HepG2 (cell line): Measurements from ENCODE around the gene KIF1B. TPM values are rescaled to one million over a fixed set of nuclear protein-coding genes. Genes with fewer than 3 reads are reported as not detected.

Experiments
- ASH2L ChIP-seq: fragments of 300-600, 200-600 bp; sonication (generic); IDR thresholded peaks from 2 replicates; pipeline ENCODE4 v1.7.0; 2017; ENCODE audit warnings: low read depth, mild to moderate bottlenecking, moderate library complexity, mixed read lengths, low read length; ENCODE audit not compliant: insufficient read length
- DPF2 ChIP-seq: sonication (generic); formaldehyde crosslinking; IDR thresholded peaks from 2 replicates; pipeline ENCODE4 v1.4.0; 2020; ENCODE audit warnings: mild to moderate bottlenecking, low read depth, missing genetic modification reagents, borderline replicate concordance
- DZIP1 ChIP-seq: sonication (generic); formaldehyde crosslinking; IDR thresholded peaks from 2 replicates; pipeline ENCODE4 v1.5.0; 2020; ENCODE audit warnings: mild to moderate bottlenecking, missing genetic modification reagents
- FOSL2 ChIP-seq: sonication (generic); formaldehyde crosslinking; IDR thresholded peaks from 2 replicates; pipeline ENCODE4 v1.4.0; 2020; ENCODE audit warnings: missing genetic modification reagents
- HIVEP1 ChIP-seq: sonication (generic); formaldehyde crosslinking; IDR thresholded peaks from 2 replicates; pipeline ENCODE4 v1.4.0; 2020; ENCODE audit warnings: mild to moderate bottlenecking, missing genetic modification reagents
- HNF4G ChIP-seq, 2 experiments: sonication (generic) in 1 of 2; formaldehyde crosslinking in 1 of 2; IDR thresholded peaks; 2 replicates each; pipeline versions ENCODE4 v1.4.0 to v1.6.1; 2011 to 2020; ENCODE audit warnings: borderline replicate concordance in 2 of 2, low read depth in 2 of 2, mild to moderate bottlenecking in 2 of 2, low read length in 1 of 2, missing genetic modification reagents in 1 of 2, moderate library complexity in 1 of 2
- IKZF1 ChIP-seq: fragments of 450-650 bp; IDR thresholded peaks from 2 replicates; pipeline ENCODE4 v1.7.1; 2016
- MED1 ChIP-seq: sonication (generic); formaldehyde crosslinking; IDR thresholded peaks from 2 replicates; pipeline ENCODE4 v1.4.0; 2020; ENCODE audit warnings: missing genetic modification reagents
- MTA1 ChIP-seq: sonication (generic); formaldehyde crosslinking; IDR thresholded peaks from 2 replicates; pipeline ENCODE4 v1.4.0; 2020; ENCODE audit warnings: missing genetic modification reagents, mild to moderate bottlenecking, borderline replicate concordance
- NBN ChIP-seq: fragments of 450-650 bp; conservative IDR thresholded peaks from 2 replicates; pipeline ENCODE4 v1.6.1; 2017
- NR2F6 ChIP-seq, 2 experiments: IDR thresholded peaks; 2 replicates each; pipeline ENCODE4 v1.6.1; 2016; ENCODE audit warnings: antibody characterized with exemption in 1 of 2, mild to moderate bottlenecking in 1 of 2
- PBX3 ChIP-seq: sonication (generic); formaldehyde crosslinking; IDR thresholded peaks from 2 replicates; pipeline ENCODE4 v1.8.1; 2023; ENCODE audit warnings: missing genetic modification reagents, inconsistent platforms, borderline replicate concordance
- PHF5A ChIP-seq: IDR thresholded peaks from one replicate; pipeline ENCODE4 v1.6.1; 2018; ENCODE audit warnings: low read depth, missing genetic modification reagents; ENCODE audit not compliant: unreplicated experiment
- PLSCR1 ChIP-seq: sonication (generic); formaldehyde crosslinking; IDR thresholded peaks from 2 replicates; pipeline ENCODE4 v1.5.0; 2020; ENCODE audit warnings: missing genetic modification reagents, mild to moderate bottlenecking, borderline replicate concordance
- POLR2AphosphoS5 ChIP-seq: IDR thresholded peaks from 2 replicates; pipeline ENCODE4 v1.6.1; 2012; ENCODE audit warnings: low read depth, low read length
- ZBTB39 ChIP-seq: sonication (generic); formaldehyde crosslinking; IDR thresholded peaks from 2 replicates; pipeline ENCODE4 v1.5.0; 2020; ENCODE audit warnings: missing genetic modification reagents
- ZBTB8A ChIP-seq: sonication (generic); formaldehyde crosslinking; IDR thresholded peaks from 2 replicates; pipeline ENCODE4 v1.4.0; 2020; ENCODE audit warnings: mild to moderate bottlenecking, low read depth, missing genetic modification reagents, borderline replicate concordance
- ZNF30 ChIP-seq: sonication (generic); formaldehyde crosslinking; IDR thresholded peaks from 2 replicates; pipeline ENCODE4 v1.5.0; 2020; ENCODE audit warnings: mild to moderate bottlenecking, missing genetic modification reagents
- ZNF44 ChIP-seq: sonication (generic); formaldehyde crosslinking; IDR thresholded peaks from 2 replicates; pipeline ENCODE4 v1.5.1; 2020; ENCODE audit warnings: mild to moderate bottlenecking, missing genetic modification reagents
- ZNF740 ChIP-seq: sonication (generic); formaldehyde crosslinking; IDR thresholded peaks from 2 replicates; pipeline ENCODE4 v1.4.0; 2020; ENCODE audit warnings: missing genetic modification reagents
- ZNF775 ChIP-seq: sonication (generic); formaldehyde crosslinking; IDR thresholded peaks from 2 replicates; pipeline ENCODE4 v1.4.0; 2020; ENCODE audit warnings: missing genetic modification reagents, mild to moderate bottlenecking, moderate library complexity, borderline replicate concordance
- ZNF841 ChIP-seq: sonication (generic); formaldehyde crosslinking; IDR thresholded peaks from 2 replicates; pipeline ENCODE4 v1.8.1; 2023; ENCODE audit warnings: missing genetic modification reagents, borderline replicate concordance
- polyA plus RNA-seq, 8 experiments: library from polyadenylated mRNA; depleted of rRNA in 3 of 8; stranded (reverse) in 7 of 8; unstranded in 1 of 8; fragments of >200 nt; fragmentation: Illumina TruSeq in 4 of 8; extraction: Trizol in 4 of 8; gene quantifications; 2 replicates each; pipeline versions ENCODE4 v1.2.1 to v1.2.3, GENCODE V29; 2011 to 2016; ENCODE audit warnings: low read depth in 4 of 8, missing spikeins in 1 of 8, mixed read lengths in 1 of 8; ENCODE audit not compliant: insufficient read depth in 1 of 8
- total RNA-seq, 5 experiments: library from RNA; depleted of rRNA; stranded (reverse); fragments of >200 nt; fragmentation: Illumina TruSeq; extraction: Trizol; gene quantifications; 2 replicates each; pipeline ENCODE4 v1.2.3, GENCODE V29; 2016; ENCODE audit warnings: low read depth in 1 of 5

Gene KIF1B
- total and polyA plus RNA-seq, 2 of the 13 experiments (the other 11 are each of a cell fraction or from before 2014, with no cell fraction given), result 26.7 to 32.5 TPM

- TF ChIP-seq PBX3 (CRISPR knock-in tag), result no peak
- no peak for TF ChIP-seq ZNF740 (CRISPR knock-in tag)
- no peak for TF ChIP-seq ZNF44 (CRISPR knock-in tag)
- 0 out of 2 replicates have a peak, but pooled peaks have one; percentile 73 for TF ChIP-seq DZIP1 (CRISPR knock-in tag)
- no peak for TF ChIP-seq DPF2 (CRISPR knock-in tag)
- TF ChIP-seq PLSCR1 (CRISPR knock-in tag), result no peak
- no peak; the same call in 1 of the 2 replicates for TF ChIP-seq NR2F6 (IDR thresholded peaks at IDR 0.05)
- peak; percentile 44; the same call in 1 of the 2 replicates for TF ChIP-seq NR2F6 (CRISPR knock-in tag; IDR thresholded peaks at IDR 0.05)
- TF ChIP-seq NBN, result no peak
- peak; percentile 91 for TF ChIP-seq POLR2AphosphoS5
- TF ChIP-seq HIVEP1 (CRISPR knock-in tag), result peak; percentile 94
- TF ChIP-seq MTA1 (CRISPR knock-in tag), result peak; percentile 85; the same call in 1 of the 2 replicates
- no peak for TF ChIP-seq ZBTB8A (CRISPR knock-in tag)
- no peak for TF ChIP-seq PHF5A (CRISPR knock-in tag)
- TF ChIP-seq IKZF1, result no peak
- TF ChIP-seq ASH2L, result peak; percentile 79
- TF ChIP-seq ZNF775 (CRISPR knock-in tag), result 0 out of 2 replicates have a peak, but pooled peaks have one; percentile 63
- peak; percentile 62 for TF ChIP-seq MED1 (CRISPR knock-in tag)
- TF ChIP-seq FOSL2 (CRISPR knock-in tag), result peak; percentile 27; the same call in 1 of the 2 replicates
- peak; percentile 61; the same call in 1 of the 2 replicates for TF ChIP-seq ZNF30 (CRISPR knock-in tag)
- no peak for TF ChIP-seq HNF4G (IDR thresholded peaks at IDR 0.05; ENCODE audit: borderline replicate concordance, low read depth, low read length)
- no peak for TF ChIP-seq HNF4G (CRISPR knock-in tag; IDR thresholded peaks at IDR 0.05; ENCODE audit: borderline replicate concordance, low read depth)
- no peak; the same call in 1 of the 2 replicates for TF ChIP-seq ZBTB39 (CRISPR knock-in tag)
- TF ChIP-seq ZNF841 (CRISPR knock-in tag), result no peak
These were observed 188.5 kb downstream of the KIF1B start, which contains the start of gene PGD (continued) for GRCh38 chr1:10398734-10399443.
